Measurements from ENCODE around the gene MUC13. TPM values are rescaled to one million over a fixed set of nuclear protein-coding genes. Genes with fewer than 3 reads are reported as not detected.

The MUC13 gene
- total and polyA plus RNA-seq, 2 of the 4 experiments (the other 2 are of a cell fraction) = not detected

GRCh38 chr3:124887932-124888298 is 46.6 kb downstream of the MUC13 start:
- peaks cover 20% of the 10 kb centered on the region for H3K9me1 ChIP-seq (ENCODE audit: insufficient read depth, low read length)
- no peak overlapping the region for H2AK9ac ChIP-seq (replicated peaks; ENCODE audit: low read depth, low read length, poor library complexity)
- no peak overlapping the region for H3K27ac ChIP-seq (ENCODE audit: insufficient read depth, low read length)
- H2BK15ac ChIP-seq (ENCODE audit: low read depth, low read length) = peak overlapping the region; percentile 68; the same call in 1 of the 3 replicates
- no peak overlapping the region; the same call in 1 of the 2 replicates for H3K4me3 ChIP-seq (ENCODE audit: insufficient read depth, low read depth, low read length)
- H2AFZ ChIP-seq (replicated peaks; ENCODE audit: low read length, poor library complexity) = no peak overlapping the region
- H3K4me1 ChIP-seq (ENCODE audit: control insufficient read depth, insufficient read depth, low read length) = peaks cover 12% of the 10 kb centered on the region
- H2BK20ac ChIP-seq (ENCODE audit: low read depth, low read length) = no peak overlapping the region
- H3K27me3 ChIP-seq (ENCODE audit: control insufficient read depth, insufficient read depth, low read length) = no peaks in the 10 kb centered on the region
- no peaks in the 10 kb centered on the region for H3K9me3 ChIP-seq (ENCODE audit: control insufficient read depth, insufficient read depth, low read length)
- in situ Hi-C loops (cut with MboI; ENCODE audit: low sequenced_read_pairs) = no loop called here
- dilution Hi-C loops (cut with HindIII; ENCODE audit: low sequenced_read_pairs, unreplicated experiment) = loop anchor here (25.0 kb wide), 1 partner anchor 126 kb away; no protein-coding TSS in a partner anchor
- H3K4me2 ChIP-seq (ENCODE audit: low read depth, low read length) = no peak overlapping the region
- H3K79me1 ChIP-seq (ENCODE audit: low read depth in 1 of 2, low read length in 2 of 2) = peaks cover 8 to 30% of the 10 kb centered on the region in 2 experiments; a peak in 3 of 4 replicates
- no peak overlapping the region for H3K56ac ChIP-seq (ENCODE audit: extremely low read depth, insufficient read depth, low read length)
- H4K8ac ChIP-seq (ENCODE audit: low read depth in 2 of 2, low read length in 2 of 2) = peak overlapping the region; percentile 72; a peak in 2 of 4 replicates
- ATAC-seq (ENCODE audit: low read depth) = no peak
- no peak overlapping the region for H4K91ac ChIP-seq (ENCODE audit: insufficient read depth, low read depth, low read length)
- no peak overlapping the region for H3K4ac ChIP-seq (ENCODE audit: low read depth, low read length)
- ChIA-PET POLR2A (ENCODE audit: unreplicated experiment) (no interaction called here), CTCF (no interaction called here)
- H4K20me1 ChIP-seq (ENCODE audit: insufficient read depth, low read length) = no peaks in the 10 kb centered on the region
- no peak for TF ChIP-seq CHD1 (IDR thresholded peaks at IDR 0.05; ENCODE audit: low read depth, low read length)
- no peak for TF ChIP-seq CTCF (conservative IDR thresholded peaks at IDR 0.05; ENCODE audit: low read depth, low read length)
- TF ChIP-seq CEBPB (IDR thresholded peaks at IDR 0.05; ENCODE audit: low read depth, low read length) = no peak
- no peak for TF ChIP-seq RCOR1 (IDR thresholded peaks at IDR 0.05; ENCODE audit: insufficient replicate concordance, low read length)
- TF ChIP-seq USF2 (IDR thresholded peaks at IDR 0.05; ENCODE audit: low read depth, low read length) = no peak
- no peak for TF ChIP-seq MAFK (IDR thresholded peaks at IDR 0.05; ENCODE audit: low read depth, low read length)
- TF ChIP-seq MXI1 (IDR thresholded peaks at IDR 0.05; ENCODE audit: borderline replicate concordance, low read depth, low read length) = no peak
- TF ChIP-seq FOS (IDR thresholded peaks at IDR 0.05; ENCODE audit: low read depth, low read length) = no peak
- 0 out of 2 replicates have a peak overlapping the region, but pooled peaks have one; percentile 58 for H2AK5ac ChIP-seq (ENCODE audit: low read depth, low read length)
- DNase-seq = no peak
- 100% methylated on average over 3 of the region's 11 CpGs; no CpG with 5 or more reads in 1 of the 2 experiments for WGBS, 2 experiments (ENCODE audit: extremely low coverage in 2 of 2, insufficient read length in 1 of 2)
- no peaks in the 10 kb centered on the region; the same call in 1 of the 2 replicates for H3K36me3 ChIP-seq (ENCODE audit: control insufficient read depth, insufficient read depth, low read length)
- H3K9ac ChIP-seq (ENCODE audit: low read depth, low read length) = no peak overlapping the region
- 0 out of 2 replicates have a peak overlapping the region, but pooled peaks have one; percentile 45 for H3K23ac ChIP-seq (ENCODE audit: low read depth, low read length)
- H2BK120ac ChIP-seq (ENCODE audit: low read depth, low read length) = peak overlapping the region; percentile 86
- no peak overlapping the region for H3K18ac ChIP-seq (ENCODE audit: low read depth, low read length)
- no peak overlapping the region for H2BK5ac ChIP-seq (ENCODE audit: low read depth, low read length, poor library complexity, severe bottlenecking)
- H4K5ac ChIP-seq (ENCODE audit: low read depth, low read length) = no peak overlapping the region
- no peak overlapping the region for H3K14ac ChIP-seq (replicated peaks; ENCODE audit: low read depth, low read length)
- BruUV-seq (replicated peaks) = no TSS peak
- intact Hi-C loops (cut with micrococcal nuclease) = loop anchor here (5.0 kb wide), 2 partner anchors 56 to 126 kb away; no protein-coding TSS in a partner anchor
